Stimulated activated CD4-positive, alpha-beta T cell treated with anti-CD3 and anti-CD28 coated beads, Interleukin-1b, Interleukin-23, amount 100 ng/mL, for 4 hours (primary cell): ENCODE measurements around the gene SLK.

ENCODE experiments used
- DNase-seq, 2 donors: peaks; one replicate each; pipeline ENCODE4 v3.0.0-alpha.2; 2020; ENCODE audit warnings: low read depth in 2 of 2

SLK gene

GRCh38 chr10:103990121-103990520, 23.2 kb downstream of the SLK start:
- no peak for DNase-seq

GRCh38 chr10:103990531-103990930, 23.6 kb downstream of the SLK start:
- no peak for DNase-seq

GRCh38 chr10:103991393-103992128, 24.6 kb downstream of the SLK start:
- no peak for DNase-seq

GRCh38 chr10:103995134-103995533, 28.2 kb downstream of the SLK start:
- DNase-seq = no peak

- no peak for DNase-seq
Observed at GRCh38 chr10:103998805-103999204, 31.9 kb downstream of the SLK start.

- no peak for DNase-seq
Observed at GRCh38 chr10:104002911-104003310, 36.0 kb downstream of the SLK start.

GRCh38 chr10:104005172-104005863, 38.4 kb downstream of the SLK start:
- DNase-seq = no peak

- DNase-seq = no peak
Observed at GRCh38 chr10:104011904-104012303, 45.0 kb downstream of the SLK start.

- no peak for DNase-seq
Observed at GRCh38 chr10:104013489-104013888, 46.5 kb downstream of the SLK start.

GRCh38 chr10:104014176-104014575, 47.2 kb downstream of the SLK start:
- DNase-seq = no peak

- DNase-seq = no peak
Observed at GRCh38 chr10:104016661-104017060, 49.7 kb downstream of the SLK start.

- no peak for DNase-seq
Observed at GRCh38 chr10:104018471-104018870, 51.5 kb downstream of the SLK start.

- DNase-seq = no peak
Observed at GRCh38 chr10:104020020-104020419, 53.1 kb downstream of the SLK start.

- DNase-seq = no peak
Observed at GRCh38 chr10:104021246-104021645, 54.3 kb downstream of the SLK start.

- no peak for DNase-seq
Observed at GRCh38 chr10:104022026-104022425, 55.1 kb downstream of the SLK start.

GRCh38 chr10:104025524-104025923, 58.6 kb downstream of the SLK start:
- no peak for DNase-seq

GRCh38 chr10:104026762-104027161, 59.8 kb downstream of the SLK start:
- no peak for DNase-seq

- peak in 1 of 2 donors; percentile 20 for DNase-seq
Observed at GRCh38 chr10:104028146-104028545, 61.2 kb downstream of the SLK start.

- DNase-seq = no peak
Observed at GRCh38 chr10:104028823-104029520, 62.0 kb downstream of the SLK start.

GRCh38 chr10:104029521-104029860, 62.6 kb downstream of the SLK start:
- no peak for DNase-seq

GRCh38 chr10:104031631-104032030, 64.7 kb downstream of the SLK start:
- DNase-seq = no peak

- DNase-seq = no peak
Observed at GRCh38 chr10:104032144-104032775, 65.3 kb downstream of the SLK start.
